GM21825 (cell line): ENCODE data around the gene PEAR1.

ENCODE experiments used
- ATAC-seq: cut with Tn5 transposase; IDR thresholded peaks from one replicate; pipeline ENCODE4 v1.9.1; 2021; ENCODE audit warnings: mild to moderate bottlenecking, moderate library complexity; ENCODE audit not compliant: unreplicated experiment

Gene PEAR1

GRCh38 chr1:156859523-156860112 lies 33.9 kb upstream of the PEAR1 start:
- no peak for ATAC-seq

- ATAC-seq: no peak
These were observed 33.3 kb upstream of the PEAR1 start for GRCh38 chr1:156860113-156860627.

GRCh38 chr1:156860628-156861423 lies 32.7 kb upstream of the PEAR1 start, which contains the start of gene NTRK1:
TSS of gene NTRK1 (plus strand) at chr1:156860865. CDS start at chr1:156860935, 70 bp downstream.
- ATAC-seq: no peak

GRCh38 chr1:156862584-156862983 lies 30.9 kb upstream of the PEAR1 start:
- ATAC-seq: no peak

- no peak for ATAC-seq
These were observed 30.4 kb upstream of the PEAR1 start for GRCh38 chr1:156862997-156863599.

- no peak for ATAC-seq
These were observed 29.9 kb upstream of the PEAR1 start for GRCh38 chr1:156863631-156864030.

GRCh38 chr1:156864796-156865195 lies 28.7 kb upstream of the PEAR1 start:
- ATAC-seq: no peak

- ATAC-seq: no peak
These were observed 28.3 kb upstream of the PEAR1 start for GRCh38 chr1:156865258-156865657.

- ATAC-seq: no peak
These were observed 27.7 kb upstream of the PEAR1 start for GRCh38 chr1:156865865-156866248.

GRCh38 chr1:156866249-156866909 lies 27.1 kb upstream of the PEAR1 start:
- ATAC-seq: no peak

- ATAC-seq: no peak
These were observed 25.2 kb upstream of the PEAR1 start for GRCh38 chr1:156868341-156868740.

GRCh38 chr1:156869455-156869854 lies 24.1 kb upstream of the PEAR1 start:
- no peak for ATAC-seq

- no peak for ATAC-seq
These were observed 19.9 kb upstream of the PEAR1 start for GRCh38 chr1:156873659-156874058.

GRCh38 chr1:156874142-156874541 lies 19.4 kb upstream of the PEAR1 start:
- no peak for ATAC-seq

- no peak for ATAC-seq
These were observed 18.8 kb upstream of the PEAR1 start for GRCh38 chr1:156874572-156875340.

GRCh38 chr1:156875341-156875615 lies 18.2 kb upstream of the PEAR1 start:
- no peak for ATAC-seq

GRCh38 chr1:156876281-156876680 lies 17.2 kb upstream of the PEAR1 start:
- no peak for ATAC-seq

GRCh38 chr1:156877433-156878170 lies 15.9 kb upstream of the PEAR1 start:
- ATAC-seq: no peak

GRCh38 chr1:156879876-156880275 lies 13.6 kb upstream of the PEAR1 start:
- no peak for ATAC-seq

- ATAC-seq: no peak
These were observed 13.0 kb upstream of the PEAR1 start for GRCh38 chr1:156880473-156880872.
